ENCODE measurements around the gene RAD54L2. TPM values are rescaled to one million over a fixed set of nuclear protein-coding genes. Genes with fewer than 3 reads are reported as not detected.

The RAD54L2 gene
- polyA plus RNA-seq, 2 of the 4 experiments (the other 2 are of a cell fraction), result 4.8 to 6.4 TPM

- CTCF ChIA-PET, result interaction anchor here (1.2 kb wide), 1 partner anchor 101 kb away, joined by 6 read pairs; no protein-coding TSS in a partner anchor
- H3K27ac ChIP-seq, result no peak overlapping the region
- WGBS (ENCODE audit: missing lambda C conversion rate), result 89% methylated on average over 2 of the region's 2 CpGs
- POLR2A ChIA-PET, result interaction anchor here (0.5 kb wide), 1 partner anchor 14 kb away, joined by 3 read pairs; no protein-coding TSS in a partner anchor
- no peaks in the 10 kb centered on the region for H3K9me3 ChIP-seq
- DNase-seq (ENCODE audit: low read depth in 1 of 2, low spot score in 1 of 2) (no peak), ATAC-seq (no peak), FAIRE-seq (no peak)
- H3K4me3 ChIP-seq, result no peak overlapping the region
- no peak overlapping the region for H3K4me2 ChIP-seq
- no peak for TF ChIP-seq FOSL2 (IDR thresholded peaks at IDR 0.05)
- TF ChIP-seq FOSL2 (CRISPR knock-in tag; IDR thresholded peaks at IDR 0.05), result no peak
- no peak for TF ChIP-seq TP53 (CRISPR knock-in tag; IDR thresholded peaks at IDR 0.05)
- TF ChIP-seq ZC3H11A (IDR thresholded peaks at IDR 0.05), result no peak
- TF ChIP-seq HMGXB4 (CRISPR knock-in tag; IDR thresholded peaks at IDR 0.05; ENCODE audit: borderline replicate concordance), result no peak
- no peak for TF ChIP-seq JUN (IDR thresholded peaks at IDR 0.05)
- TF ChIP-seq PBX3 (IDR thresholded peaks at IDR 0.05), result no peak
- no peak for TF ChIP-seq NPAS2 (CRISPR knock-in tag; IDR thresholded peaks at IDR 0.05; ENCODE audit: borderline replicate concordance)
- TF ChIP-seq KDM1A (IDR thresholded peaks at IDR 0.05; ENCODE audit: low read depth), result no peak
- no peak for TF ChIP-seq ATOH8 (CRISPR knock-in tag; IDR thresholded peaks at IDR 0.05; ENCODE audit: low read depth)
- no peak for TF ChIP-seq NFE2L2 (conservative IDR thresholded peaks at IDR 0.05; ENCODE audit: low read length)
- no peak for TF ChIP-seq JUNB (IDR thresholded peaks at IDR 0.05)
- no peak for TF ChIP-seq BHLHE40 (IDR thresholded peaks at IDR 0.05; ENCODE audit: low read depth, low read length)
- TF ChIP-seq EP300 (IDR thresholded peaks at IDR 0.05), result no peak
- TF ChIP-seq MYC (IDR thresholded peaks at IDR 0.05; ENCODE audit: borderline replicate concordance, low read length), result no peak
- TF ChIP-seq MAX (IDR thresholded peaks at IDR 0.05), result no peak
- no peak for TF ChIP-seq CTCF (IDR thresholded peaks at IDR 0.05)
- no peak for TF ChIP-seq MAFK (IDR thresholded peaks at IDR 0.05; ENCODE audit: partially characterized antibody)
- no peak for TF ChIP-seq RARB (CRISPR knock-in tag; IDR thresholded peaks at IDR 0.05)
- H3K4me1 ChIP-seq, result 0 out of 3 replicates have a peak, but pooled peaks cover 4% of the 10 kb centered on the region
Measured at GRCh38 chr3:51568036-51568435, 29.5 kb downstream of the RAD54L2 start.

- DNase-seq (ENCODE audit: low read depth in 1 of 2, low spot score in 1 of 2) (no peak), ATAC-seq (no peak), FAIRE-seq (no peak)
- ChIA-PET POLR2A (no interaction called here), CTCF (interaction anchor here (0.6 to 1.1 kb wide), 3 partner anchors 8 to 68 kb away, joined by 3 to 4 read pairs (median 3); no protein-coding TSS in a partner anchor)
- no peak overlapping the region for H3K27ac ChIP-seq
- no peak overlapping the region for H3K4me2 ChIP-seq
- 0 out of 3 replicates have a peak, but pooled peaks cover 4% of the 10 kb centered on the region for H3K4me1 ChIP-seq
- TF ChIP-seq CTCF (IDR thresholded peaks at IDR 0.05) (no peak), MYC (IDR thresholded peaks at IDR 0.05; ENCODE audit: borderline replicate concordance, low read length) (no peak), PBX3 (IDR thresholded peaks at IDR 0.05) (no peak), POLR2AphosphoS2 (conservative IDR thresholded peaks at IDR 0.05; ENCODE audit: low read length) (no peak), MAFK (IDR thresholded peaks at IDR 0.05; ENCODE audit: partially characterized antibody) (no peak), RAD21 (conservative IDR thresholded peaks at IDR 0.05 in 1 of 2, IDR thresholded peaks at IDR 0.05 in 1 of 2) (no peak)
- no peak overlapping the region for H3K4me3 ChIP-seq
- no peaks in the 10 kb centered on the region for H3K9me3 ChIP-seq
Measured at GRCh38 chr3:51568996-51569395, 30.5 kb downstream of the RAD54L2 start.

Data from A549 (cell line).